Umbilical cord (tissue), 2 donors: ENCODE measurements around the gene SEPTIN2. TPM values are rescaled to one million over a fixed set of nuclear protein-coding genes. Genes with fewer than 3 reads are reported as not detected.
"Not testable (repeated sequence)": the region's sequence is repeated elsewhere in the genome, so short reads cannot be mapped to it uniquely, and the experiment has no call there.

Experiments used
- DNase-seq: peaks from one replicate; pipeline ENCODE4 v3.0.0-alpha.2; 2015; ENCODE audit warnings: low spot score
- total RNA-seq: library from RNA; depleted of rRNA; stranded (reverse); fragments of >200 nt; gene quantifications from one replicate; pipeline ENCODE4 v1.2.3, GENCODE V29; 2014; ENCODE audit warnings: low replicate concordance; ENCODE audit not compliant: insufficient read depth

Gene SEPTIN2
- total RNA-seq, 1 donor from 2014 or later, result 370 TPM

GRCh38 chr2:241286348-241287090, 29.2 kb upstream of the SEPTIN2 start:
- no peak for DNase-seq

DNA sequence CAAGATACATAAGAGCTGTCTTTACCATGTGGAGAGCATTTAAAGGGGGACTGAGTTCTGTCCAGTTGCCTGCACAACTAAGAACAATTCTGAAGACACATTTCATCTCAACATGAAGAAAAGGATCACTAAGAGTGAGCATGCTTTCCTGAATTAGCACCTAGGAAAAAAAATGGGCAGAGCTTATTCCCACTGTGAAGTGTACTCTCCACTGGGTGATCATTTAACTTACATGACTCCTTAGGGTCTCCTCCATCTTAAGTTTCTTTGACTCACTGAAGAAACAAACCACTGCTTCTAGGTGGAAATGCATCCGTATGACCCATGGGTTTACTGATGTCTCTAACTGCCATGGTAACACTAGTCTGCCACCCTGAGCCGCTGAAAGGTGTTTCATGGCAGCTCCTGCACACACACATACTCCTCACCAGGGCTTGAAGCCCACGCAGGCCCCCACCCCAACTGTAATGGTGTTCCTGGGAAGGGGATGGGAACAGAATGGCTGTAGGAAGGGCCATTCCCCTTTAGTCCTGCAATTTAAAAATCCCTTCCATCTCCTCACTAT, 27.3 kb upstream of the SEPTIN2 start:
- DNase-seq, result no peak

GRCh38 chr2:241289053-241289452, 26.7 kb upstream of the SEPTIN2 start:
- no peak for DNase-seq

GRCh38 chr2:241289597-241289996, 26.1 kb upstream of the SEPTIN2 start:
- DNase-seq, result no peak

DNA sequence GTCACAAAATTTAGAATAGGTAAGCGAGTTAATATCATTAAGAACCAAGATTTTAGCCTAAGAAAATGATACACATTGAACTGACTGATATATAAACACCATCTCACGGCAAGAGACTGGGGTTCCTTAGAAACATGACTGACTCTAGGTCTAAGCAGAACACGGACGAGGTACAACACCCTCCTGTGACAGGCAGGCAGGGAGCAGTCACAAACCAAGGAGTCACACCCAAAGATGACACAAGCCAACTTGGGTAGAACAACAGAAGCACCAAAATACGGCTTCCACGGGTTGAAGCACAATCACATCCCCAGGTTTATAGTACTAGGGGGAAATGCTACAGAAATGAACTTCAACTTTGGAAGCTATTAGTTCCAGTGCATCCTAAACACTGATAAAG, 24.6 kb upstream of the SEPTIN2 start:
- DNase-seq, result no peak

DNA sequence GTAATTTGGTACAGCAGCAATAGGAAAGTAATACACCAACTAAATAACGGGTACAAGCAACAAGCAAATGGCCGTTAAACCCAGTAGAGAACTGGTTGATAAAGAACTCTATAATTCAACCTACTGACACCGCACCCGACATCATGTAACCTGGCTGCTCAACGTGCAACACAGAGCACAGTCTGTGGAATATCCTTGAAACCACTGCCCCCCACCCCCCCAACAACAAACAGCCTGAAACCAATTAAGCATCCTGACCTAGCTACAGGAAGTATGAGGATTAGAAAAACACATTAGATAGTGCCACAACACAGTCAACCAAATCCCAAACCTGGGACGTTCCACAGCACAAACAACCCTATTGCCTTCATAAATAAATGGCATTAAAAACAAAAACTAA, 23.7 kb upstream of the SEPTIN2 start:
- no peak for DNase-seq

DNA sequence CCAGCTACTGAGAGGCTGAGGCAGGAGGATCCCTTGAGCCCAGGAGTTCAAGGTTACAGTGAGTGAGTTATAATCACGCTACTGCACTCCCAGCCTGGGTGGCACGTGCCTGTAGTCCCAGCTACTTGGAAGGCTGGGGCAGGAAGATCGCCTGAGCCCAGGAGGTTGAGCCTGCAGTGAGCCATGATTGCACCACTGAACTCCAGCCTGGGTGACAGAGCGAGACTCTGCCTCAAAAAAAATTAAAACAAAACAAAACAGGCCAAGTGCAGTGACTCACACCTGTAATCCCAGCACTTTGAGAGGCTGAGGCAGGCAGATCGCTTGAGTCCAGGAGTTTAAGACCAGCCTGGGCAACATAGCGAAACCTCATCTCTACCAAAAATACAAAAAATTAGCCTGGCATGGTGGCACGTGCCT, 22.3 kb upstream of the SEPTIN2 start:
- DNase-seq, result not testable (repeated sequence)

DNA sequence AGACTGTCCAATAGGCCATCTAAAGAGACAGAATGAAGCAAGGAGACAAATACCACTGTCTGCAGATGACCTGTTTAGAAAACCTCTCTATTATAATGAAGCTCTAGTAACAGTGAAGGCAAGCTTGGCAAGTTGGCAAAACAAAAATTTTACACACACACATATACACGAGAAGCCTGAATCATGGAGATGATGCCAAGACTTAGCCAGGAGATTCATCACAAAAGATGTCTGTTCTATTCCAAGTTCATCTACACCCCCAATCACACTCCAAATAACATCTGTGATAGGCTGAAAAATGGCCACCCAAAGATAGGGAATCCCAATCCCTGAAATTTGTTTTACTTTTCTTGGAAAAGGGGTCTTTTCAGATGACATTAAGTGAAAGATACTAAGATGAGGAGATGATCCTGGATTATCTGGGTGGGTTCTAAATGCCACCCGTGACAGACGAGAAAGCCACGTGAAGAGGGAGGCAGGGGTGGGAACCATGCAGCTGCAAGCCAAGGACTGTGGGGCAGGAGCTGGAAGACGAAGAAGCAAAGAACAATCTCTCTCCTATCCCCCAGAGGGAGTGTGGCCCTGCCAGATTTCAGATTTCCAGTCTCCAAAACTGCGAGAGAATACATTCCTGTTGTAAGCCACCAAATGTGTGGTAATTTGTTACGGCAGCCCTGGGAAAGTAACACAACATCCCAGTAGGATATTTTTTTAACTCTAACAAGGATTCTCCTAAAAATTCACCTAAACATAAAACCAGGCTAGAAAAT, 20.2 kb upstream of the SEPTIN2 start:
- no peak for DNase-seq

- DNase-seq, result no peak
Observed at GRCh38 chr2:241296767-241297166, 19.0 kb upstream of the SEPTIN2 start.

- no peak for DNase-seq
Observed at GRCh38 chr2:241298673-241299072, 17.1 kb upstream of the SEPTIN2 start.

DNA sequence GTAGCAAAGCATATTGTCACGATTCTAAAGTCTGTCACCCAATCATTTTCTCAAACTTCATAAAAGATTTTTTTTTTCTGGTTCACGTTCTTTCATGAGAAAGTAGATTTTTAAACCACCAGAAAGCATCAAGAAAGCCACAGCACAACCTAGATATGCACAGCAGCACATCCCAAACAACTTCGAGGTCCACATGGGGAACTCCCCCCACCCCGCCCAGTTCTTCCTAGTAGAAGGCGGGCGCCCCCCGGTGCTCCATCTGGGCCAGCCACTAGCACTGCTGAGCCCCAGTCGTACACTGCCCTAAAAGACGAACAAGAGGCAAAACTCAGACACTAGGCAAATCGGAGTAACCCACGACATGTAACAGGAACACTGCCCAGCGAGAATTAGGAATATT, 15.7 kb upstream of the SEPTIN2 start:
- no peak for DNase-seq

DNA sequence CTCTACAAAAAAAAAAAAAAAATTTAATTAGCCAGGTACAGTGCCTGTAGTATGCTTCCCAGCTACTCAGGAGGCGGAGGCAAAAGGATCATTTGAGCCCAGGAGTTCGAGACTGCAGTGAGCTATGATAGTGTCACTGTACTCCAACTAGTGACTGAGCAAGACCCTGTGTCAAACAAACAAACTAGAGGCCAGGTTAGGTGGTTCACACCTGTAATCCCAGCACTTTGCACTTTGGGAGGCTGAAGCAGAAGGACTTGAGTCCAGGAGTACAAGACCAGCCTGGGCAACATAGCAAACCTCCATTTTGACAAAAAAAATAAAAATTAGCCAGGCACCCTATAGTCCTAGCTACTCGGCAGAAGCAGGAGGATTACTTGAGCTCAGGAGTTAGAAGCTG, 13.6 kb upstream of the SEPTIN2 start:
- DNase-seq, result no peak

- DNase-seq, result no peak
Observed at GRCh38 chr2:241302759-241303651, 12.7 kb upstream of the SEPTIN2 start.

DNA sequence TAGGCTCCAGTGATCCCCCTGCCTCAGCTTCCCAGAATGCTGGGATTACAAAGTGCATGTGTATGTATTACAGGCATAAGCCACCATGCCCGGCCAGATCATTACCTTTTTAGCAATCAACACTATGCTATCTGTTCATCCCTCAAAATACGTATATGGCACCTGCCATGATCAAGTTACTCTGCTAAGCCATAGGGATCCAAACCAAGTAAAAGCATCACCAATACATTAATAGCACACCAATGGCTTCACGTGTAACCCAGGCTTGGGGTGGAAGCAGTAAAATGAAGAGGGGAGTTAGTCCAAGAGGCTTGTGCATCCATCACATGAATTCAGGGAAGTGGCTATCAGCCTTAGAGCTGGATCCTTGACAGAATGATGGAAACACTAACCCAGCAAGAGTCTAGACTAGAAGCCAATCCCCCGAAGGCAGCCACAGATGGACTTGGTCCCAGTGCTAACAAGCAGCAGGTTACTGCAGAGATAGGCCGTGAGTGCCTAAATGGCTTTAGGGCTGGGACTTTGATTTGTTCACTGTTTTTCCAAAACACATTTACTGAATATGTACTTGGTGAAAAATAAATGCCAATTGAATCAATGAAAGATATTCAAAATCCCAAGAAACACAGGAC, 11.6 kb upstream of the SEPTIN2 start:
- no peak for DNase-seq

DNA sequence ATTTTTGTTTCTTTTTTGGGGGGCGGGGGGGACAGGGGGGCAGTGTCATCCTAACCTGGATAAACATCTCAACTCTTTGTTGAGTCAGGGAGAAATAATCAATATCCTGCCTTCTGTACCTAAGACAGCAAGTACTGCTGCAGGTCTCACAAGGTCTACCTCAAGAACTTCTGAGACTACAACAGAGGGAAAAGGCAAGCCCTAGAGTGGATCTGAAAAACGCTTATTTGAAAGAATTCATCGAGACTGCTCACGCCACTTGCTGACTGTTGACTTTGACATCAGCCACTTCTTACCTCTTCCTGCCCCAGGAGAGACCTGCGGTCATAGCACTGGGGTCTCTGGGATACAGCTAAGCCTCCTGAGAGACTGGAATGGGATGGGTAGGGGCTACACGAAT, 8.7 kb upstream of the SEPTIN2 start:
- no peak for DNase-seq

DNA sequence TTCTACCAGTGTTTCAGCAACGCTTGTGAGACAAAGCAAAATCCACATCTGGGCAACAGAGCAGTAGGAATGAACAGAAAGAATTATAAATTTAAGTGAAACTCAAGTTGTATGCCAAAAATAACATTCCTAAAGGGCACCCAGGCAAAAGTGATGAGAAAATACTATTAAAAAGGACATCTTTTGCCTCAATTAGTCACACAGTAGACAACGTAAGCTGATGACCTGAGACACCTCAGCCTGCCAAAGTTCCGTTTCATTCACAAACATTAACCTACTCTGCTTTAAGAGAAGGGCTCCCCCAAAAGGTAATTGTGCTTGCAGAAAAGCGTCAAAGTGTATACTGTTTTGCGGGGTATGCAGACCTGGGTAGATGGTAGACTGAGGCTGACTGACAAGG, 7.5 kb upstream of the SEPTIN2 start:
- DNase-seq, result no peak

DNA sequence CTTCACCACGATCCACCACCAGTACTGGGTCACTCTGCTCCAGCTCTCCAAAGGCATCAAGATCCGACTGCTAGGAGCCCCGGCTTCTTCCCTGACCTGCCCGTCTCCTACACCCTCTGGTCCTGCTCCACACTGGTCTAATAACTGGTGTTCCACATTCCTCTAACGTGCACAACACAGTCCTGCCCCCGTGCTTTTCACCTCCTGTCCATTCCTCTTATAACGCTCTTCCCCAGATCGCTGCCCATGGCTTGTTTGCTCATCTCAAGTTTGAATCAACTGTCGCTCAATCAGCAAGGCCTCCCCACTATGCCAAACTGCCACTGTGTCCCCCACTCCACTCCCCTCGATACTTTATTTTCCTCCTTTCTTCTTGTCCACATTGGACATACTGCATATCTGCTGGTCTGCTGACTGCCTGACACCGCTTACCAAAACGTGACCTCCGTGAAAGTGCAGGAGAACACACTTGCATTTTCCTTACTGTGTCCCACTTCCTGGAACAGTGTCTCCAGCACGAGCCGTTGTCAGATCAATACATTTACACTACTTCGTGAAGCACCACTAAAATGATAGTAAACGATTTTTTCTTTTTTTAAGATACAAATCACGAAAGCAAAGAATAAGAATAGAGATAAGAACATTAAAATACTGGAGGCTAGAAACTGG, 6.8 kb upstream of the SEPTIN2 start:
- no peak for DNase-seq

GRCh38 chr2:241309684-241310117, 6.0 kb upstream of the SEPTIN2 start:
- DNase-seq, result no peak

DNA sequence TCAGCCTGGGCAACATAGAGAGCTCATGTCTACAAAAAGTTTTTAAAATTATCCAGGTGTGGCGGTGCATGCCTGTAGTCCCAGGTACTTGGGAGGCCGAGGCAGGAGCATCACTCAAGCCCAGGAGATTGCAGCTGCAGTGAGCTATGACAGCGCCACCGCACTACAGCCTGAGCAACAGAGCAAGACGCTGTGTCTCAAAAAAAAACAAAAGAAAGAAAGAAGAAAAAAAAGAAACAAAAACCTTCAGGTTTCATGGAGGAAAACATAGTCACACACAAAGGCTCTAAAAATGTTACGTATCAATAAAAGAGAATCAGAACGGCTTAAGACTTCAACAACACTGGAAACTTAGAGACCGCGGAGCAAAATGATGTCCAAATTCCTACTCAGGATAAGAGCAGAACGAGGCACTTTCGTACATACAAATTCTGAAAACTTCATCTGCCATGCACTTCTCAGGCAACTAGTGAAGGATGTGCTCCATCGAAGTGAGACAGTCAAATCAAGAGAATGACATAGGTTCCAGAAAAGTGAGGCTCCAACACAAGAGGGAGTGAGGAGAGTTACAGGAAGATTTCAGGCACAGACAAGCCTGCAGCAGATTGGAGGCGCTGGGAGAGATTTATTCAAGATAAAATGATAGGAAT, 4.7 kb upstream of the SEPTIN2 start:
- DNase-seq, result no peak

DNA sequence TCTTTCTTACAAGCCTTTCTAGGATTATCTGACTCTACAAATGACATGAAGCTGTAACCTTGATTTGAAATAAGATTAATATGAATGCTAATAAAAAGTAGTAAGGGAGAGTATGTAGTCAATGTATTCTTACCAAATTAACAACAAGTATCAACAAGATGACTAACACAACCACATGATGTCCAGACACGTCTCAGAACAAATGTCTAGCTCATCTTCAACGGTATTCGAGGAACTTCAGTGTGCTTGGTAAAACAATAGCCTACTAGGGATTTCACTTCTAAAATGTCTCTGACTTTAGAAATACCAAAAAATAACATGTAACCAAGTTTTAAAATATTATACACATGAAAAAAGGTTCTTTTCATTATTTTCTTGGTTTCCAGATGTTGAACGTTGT, 3.6 kb upstream of the SEPTIN2 start:
- no peak for DNase-seq
